NCI-H524 (cell line): ENCODE results near the gene MLXIP.
A peak's percentile ranks its signal among the peaks of the same experiment; 100 is the strongest.
"Not testable (repeated sequence)": the region's sequence is repeated elsewhere in the genome, so short reads cannot be mapped to it uniquely, and the experiment has no call there.

ENCODE experiments used
- DNase-seq, 2 experiments: peaks; one replicate each; lab custom pipeline; 2025; lab: John Stamatoyannopoulos, UW

Gene MLXIP, protein sequence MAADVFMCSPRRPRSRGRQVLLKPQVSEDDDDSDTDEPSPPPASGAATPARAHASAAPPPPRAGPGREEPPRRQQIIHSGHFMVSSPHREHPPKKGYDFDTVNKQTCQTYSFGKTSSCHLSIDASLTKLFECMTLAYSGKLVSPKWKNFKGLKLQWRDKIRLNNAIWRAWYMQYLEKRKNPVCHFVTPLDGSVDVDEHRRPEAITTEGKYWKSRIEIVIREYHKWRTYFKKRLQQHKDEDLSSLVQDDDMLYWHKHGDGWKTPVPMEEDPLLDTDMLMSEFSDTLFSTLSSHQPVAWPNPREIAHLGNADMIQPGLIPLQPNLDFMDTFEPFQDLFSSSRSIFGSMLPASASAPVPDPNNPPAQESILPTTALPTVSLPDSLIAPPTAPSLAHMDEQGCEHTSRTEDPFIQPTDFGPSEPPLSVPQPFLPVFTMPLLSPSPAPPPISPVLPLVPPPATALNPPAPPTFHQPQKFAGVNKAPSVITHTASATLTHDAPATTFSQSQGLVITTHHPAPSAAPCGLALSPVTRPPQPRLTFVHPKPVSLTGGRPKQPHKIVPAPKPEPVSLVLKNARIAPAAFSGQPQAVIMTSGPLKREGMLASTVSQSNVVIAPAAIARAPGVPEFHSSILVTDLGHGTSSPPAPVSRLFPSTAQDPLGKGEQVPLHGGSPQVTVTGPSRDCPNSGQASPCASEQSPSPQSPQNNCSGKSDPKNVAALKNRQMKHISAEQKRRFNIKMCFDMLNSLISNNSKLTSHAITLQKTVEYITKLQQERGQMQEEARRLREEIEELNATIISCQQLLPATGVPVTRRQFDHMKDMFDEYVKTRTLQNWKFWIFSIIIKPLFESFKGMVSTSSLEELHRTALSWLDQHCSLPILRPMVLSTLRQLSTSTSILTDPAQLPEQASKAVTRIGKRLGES

DNA sequence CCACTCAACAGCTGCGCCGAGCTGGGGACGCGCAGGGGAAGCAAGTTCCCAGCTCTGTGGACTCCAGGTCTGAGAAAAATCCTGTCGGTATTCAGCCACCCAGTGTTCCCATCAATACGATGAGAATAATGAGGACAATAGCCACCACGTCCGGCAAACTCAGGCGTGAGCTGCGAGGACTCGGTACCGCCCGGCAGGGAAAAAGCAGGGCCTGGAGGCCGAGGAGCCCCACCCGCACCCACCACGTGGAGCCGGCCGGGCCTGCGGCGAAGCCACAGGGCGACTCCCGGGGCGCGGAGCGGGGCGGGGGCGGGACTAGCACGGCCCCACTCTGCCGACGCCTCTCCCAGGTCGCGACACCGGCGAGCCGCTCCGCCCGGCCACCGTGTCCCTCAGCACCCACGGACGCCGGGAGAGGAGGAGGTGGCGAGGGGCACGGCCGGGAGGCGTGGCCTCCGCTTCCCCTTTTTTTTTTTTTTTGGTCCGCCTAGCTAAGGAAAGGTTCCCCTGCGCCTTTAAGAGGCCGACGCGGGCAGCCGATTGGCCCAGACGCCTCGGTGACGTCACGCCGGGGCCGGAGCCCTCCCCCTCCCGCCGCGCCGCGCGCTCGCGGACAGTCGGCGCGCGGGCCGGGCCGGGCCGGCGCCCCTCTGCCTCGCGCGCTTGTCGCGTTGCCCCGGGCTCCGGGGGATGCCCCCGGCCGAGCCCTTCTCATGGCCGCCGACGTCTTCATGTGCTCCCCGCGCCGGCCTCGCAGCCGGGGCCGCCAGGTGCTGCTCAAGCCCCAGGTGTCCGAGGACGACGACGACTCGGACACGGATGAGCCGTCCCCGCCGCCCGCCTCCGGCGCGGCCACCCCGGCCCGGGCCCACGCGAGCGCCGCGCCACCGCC, at the start of gene MLXIP:
Gene MLXIP, plus strand, starts transcription at position 616 of the 892 bp plus-strand sequence. Its CDS starts 98 bp downstream, at position 714.
- DNase-seq = peak; percentile 56 to 88

DNA sequence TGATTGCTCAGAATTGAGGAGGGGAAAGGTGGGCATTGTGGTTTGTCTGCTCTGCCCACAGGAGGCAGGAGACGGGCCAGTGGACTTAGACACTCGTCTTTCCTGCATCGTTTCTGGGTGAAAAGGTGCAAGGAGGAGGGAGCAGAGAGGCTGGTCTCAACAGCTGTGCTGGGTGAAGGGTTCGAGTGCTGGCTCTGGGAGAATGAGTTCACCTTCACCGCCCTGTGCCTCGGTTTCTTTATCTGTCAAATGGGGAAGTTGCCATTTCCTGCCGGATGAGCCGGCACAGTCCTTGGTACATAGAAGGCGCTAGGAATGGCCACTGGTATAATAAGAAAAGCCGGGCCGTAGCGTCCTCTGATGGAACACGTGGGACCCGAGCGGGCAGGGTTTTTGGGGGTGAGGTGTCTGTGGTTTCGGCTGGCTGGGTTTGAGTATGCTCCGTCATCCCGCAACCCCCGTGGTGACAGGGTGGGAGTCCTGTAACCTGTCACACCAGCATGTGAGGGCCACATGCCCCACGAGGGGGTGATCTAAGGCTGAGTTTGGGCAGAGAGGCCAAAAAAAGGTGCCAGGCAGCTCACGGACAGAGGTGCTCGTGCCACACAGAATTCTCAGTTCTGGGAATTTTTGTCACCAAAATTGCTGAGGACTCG, 49.5 kb upstream of the MLXIP start:
- no peak for DNase-seq

DNA sequence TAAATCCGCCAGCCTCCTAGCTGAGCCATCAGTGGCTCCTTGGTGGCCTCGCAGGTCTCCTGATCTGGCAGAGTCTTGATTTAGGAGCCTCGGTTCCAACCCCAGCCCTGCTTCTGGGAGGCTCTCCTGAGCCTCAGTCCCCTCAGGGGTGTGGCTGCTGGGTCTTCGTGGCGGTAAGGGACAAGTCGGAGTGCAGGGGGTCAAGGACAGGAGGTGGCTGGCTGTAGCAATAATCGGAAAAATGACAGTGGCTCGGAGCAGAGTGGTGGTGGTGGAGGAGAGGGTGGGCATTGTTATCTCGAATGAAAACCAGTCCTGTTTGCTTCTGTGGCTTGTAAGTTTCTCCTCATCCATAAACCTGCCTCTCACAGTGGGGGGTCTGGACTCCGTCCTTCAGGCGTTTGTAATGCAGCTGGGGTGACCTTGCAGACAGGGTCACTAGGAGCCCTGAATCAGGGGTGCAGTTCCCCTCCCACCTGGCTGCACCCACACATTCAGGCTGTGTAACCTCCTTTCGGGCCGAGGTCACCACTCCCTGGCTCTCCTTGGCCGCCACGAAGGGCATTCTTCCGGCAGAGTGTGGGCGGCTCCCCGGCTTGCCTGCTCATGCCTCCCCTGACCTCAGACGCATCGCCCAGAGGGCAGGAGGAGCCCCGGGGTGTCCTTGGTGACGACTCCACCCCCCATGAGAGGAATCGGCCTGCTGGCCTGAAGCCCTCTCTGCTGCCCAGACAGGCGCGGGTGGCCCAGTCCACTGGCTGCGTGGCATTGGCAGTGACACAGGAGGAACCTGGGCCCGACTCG, 48.7 kb upstream of the MLXIP start:
- no peak for DNase-seq

DNA sequence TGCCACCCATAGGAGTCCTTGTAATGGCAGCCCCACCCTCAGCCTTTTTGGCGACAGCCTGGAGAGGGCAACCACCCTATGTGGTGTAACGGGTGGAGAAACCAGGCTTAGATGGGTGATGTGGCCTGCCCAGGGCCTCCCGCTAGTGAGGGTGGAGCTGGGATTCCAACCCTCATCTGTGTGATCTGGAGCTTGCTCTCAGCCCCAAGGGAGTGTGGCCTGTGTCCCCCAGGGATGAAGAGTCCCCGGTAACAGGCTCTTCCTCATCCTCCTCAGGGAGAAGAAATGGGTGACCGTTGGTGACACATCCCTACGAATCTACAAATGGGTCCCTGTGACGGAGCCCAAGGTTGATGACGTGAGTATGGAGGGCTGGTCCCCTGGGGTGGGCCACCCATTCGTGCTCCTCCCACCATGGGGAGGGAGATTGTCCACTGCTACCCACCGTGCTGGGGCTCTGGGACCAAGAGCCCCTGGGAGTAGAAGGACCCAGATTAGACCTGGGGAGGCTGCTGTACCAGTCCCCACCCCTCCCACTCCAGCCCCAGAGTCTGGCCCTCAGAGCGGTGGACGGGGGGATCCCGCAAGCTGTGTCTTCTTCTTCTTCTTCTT, 48.0 kb upstream of the MLXIP start:
- no peak for DNase-seq

DNA sequence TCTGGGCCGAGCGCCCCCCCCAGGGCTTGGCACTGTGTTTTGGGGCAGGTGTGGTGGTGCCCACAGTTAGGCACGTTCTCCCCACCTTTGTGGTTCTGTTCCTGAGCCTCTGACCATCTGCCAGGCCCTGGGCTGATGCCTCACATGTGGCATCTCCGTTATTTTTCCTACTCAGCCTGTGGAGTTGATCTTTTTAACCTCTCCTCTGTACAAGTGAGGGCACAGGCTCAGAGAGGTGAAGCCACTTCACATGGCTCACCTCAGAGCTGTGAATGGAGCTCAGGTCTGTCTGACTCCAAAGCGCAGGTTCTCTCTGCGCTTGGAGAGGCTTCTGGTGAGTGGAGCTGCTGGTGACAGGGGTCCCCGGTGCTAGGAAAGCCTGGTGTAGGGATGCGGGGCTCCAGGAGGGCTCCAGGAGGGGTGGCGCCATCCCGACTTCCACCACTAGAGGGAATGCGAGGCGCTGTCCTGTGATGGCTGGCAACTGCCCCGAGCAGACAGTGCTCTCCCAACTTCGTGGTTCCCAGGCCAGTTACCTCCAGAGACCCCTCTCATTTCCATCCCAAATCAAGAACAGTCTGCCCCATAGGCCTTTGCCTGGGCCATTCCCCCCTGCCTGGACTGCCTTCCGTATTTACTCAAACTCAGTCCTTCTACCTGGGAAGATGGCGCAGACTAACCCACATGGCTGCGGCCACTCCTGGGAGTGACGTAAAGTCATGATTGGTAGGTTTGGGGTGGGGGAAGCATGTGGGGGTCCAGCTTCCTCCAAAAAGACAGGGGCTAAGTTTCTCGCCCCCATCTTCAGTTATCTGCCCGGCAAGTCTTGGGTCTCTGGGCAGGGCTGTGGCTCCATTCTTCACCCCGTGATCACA, 47.0 kb upstream of the MLXIP start:
- DNase-seq = peak in 1 of 2 experiments; percentile 59

DNA sequence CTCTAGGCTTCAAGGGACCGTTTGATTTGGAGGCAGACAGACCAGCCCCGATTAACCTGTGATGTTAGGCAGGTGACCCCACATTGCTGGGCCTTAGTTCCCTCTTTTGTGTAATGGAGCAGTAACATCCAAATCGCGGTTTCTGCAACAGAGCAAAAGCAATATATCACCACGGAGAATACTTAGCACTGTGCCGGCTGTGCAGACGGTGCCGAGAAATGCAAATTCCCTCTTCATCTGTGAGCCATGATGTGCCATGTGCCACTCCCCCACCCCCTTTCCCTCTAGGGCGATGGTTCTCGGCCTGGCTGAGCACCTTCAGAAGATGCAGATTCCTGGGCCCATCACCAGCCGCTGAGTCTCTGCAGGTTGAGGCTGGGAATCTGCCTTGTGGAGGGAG, 46.0 kb upstream of the MLXIP start:
- DNase-seq = no peak

DNA sequence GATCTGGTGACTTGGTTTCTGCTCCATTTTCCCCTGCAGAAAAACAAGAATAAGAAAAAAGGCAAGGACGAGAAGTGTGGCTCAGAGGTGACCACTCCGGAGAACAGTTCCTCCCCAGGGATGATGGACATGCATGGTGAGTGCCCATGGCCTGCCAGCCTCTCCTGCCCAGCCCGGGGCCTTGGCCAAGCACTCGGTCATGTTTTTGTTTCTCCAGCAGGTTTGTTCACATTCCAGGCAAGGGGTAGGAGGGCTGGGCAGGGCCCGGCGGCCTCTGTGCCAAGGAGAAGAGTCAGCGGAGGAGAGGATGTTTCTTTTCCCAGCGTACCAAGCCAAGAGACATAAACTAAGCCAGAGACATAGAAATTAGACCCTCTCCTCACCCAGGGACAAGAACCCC, 43.3 kb upstream of the MLXIP start:
- DNase-seq = no peak

DNA sequence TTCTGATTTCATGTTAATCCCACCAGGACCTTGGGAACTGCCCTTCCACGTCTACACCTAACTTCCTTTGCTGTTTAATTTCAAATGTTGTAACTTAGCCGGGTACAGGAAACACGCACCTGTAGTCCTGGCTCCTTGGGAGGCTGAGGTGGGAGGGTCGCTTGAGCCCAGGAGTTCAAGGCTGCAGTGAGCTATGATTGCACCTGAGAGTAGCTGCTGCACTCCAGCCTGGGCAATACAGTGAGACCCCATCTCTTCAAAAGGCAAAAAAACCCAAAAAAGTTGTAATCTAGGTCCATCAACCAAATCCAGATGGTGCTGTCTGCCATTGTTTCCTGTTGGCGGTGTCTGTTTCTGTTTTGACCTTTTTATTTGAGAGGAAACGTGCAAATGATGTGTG, 42.4 kb upstream of the MLXIP start:
- DNase-seq = no peak

DNA sequence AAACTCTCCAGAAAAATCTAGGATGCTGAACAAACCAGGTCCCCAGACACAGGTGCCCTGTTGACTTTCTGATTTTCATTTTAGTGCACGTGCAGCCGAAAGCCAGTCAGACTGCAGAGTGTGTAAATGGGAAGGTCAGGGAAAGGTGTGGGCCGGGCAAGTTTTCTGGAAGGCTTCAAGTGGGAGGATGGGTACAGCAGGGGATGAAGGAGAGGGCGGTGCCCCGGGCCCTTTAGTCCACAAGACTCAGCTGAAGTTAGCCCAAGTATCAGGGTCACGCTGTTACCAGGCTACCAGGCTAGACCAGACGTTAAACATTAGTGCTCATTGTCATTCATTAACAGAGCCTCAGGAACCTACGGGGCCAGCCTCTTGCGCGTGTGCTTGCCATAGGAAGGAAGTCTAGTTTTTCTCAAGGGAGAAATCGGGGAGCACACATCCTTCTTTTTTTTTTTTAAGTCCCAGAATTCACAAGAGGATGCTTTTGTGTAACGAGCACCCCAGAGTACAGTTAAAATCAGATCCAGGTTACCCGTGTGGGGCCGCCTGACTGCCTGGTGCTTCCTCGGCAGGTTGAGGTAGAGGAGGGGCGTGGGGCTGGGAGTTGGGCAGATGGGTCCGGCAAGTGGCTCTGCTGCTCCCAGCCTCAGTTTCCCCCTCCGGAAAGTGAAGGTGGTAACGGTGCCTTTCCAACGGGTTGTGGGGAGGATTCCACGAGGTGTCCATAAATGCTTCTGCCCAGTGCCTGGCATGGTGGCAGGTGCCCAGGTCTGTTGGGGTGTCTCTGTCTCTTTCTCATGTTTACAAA, 37.8 kb upstream of the MLXIP start:
- no peak for DNase-seq

DNA sequence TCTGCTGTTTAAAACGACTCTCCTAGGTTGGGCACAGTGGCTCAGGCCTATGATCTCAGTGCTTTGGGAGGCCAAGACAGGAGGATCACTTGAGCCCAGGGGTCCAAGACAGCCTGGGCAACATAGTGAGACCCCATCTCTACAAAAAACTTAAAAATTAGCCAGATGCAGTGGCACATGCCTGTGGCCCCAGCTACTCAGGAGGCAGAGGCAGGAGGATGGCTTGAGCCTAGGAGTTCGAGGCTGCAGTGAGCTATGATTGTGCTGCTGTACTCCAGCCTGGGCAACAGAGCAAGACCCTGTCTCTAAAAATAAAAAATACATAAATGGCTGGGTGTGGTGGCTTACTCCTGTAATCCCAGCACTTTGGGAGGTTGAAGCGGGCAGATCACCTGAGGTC, 37.1 kb upstream of the MLXIP start:
- not testable (repeated sequence) for DNase-seq

DNA sequence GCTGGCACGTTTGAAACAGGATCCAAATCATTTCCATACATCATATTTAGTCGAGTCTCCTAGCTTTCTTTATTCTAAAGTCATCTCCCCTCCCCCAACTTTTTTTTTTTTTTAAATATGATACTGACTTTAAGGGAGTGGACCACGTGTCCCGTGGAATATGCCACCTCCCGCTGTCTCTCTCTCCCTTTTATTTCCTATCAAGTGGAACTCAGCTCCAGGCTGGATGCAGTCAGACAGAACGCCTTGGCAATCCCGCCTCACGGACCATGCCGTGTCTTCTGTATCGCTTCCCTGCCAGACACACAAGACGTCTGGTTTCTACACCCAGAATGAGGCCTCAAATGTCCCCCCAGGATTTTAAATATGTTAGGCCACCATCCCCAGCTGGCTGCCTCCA, 35.6 kb upstream of the MLXIP start:
- DNase-seq = no peak

DNA sequence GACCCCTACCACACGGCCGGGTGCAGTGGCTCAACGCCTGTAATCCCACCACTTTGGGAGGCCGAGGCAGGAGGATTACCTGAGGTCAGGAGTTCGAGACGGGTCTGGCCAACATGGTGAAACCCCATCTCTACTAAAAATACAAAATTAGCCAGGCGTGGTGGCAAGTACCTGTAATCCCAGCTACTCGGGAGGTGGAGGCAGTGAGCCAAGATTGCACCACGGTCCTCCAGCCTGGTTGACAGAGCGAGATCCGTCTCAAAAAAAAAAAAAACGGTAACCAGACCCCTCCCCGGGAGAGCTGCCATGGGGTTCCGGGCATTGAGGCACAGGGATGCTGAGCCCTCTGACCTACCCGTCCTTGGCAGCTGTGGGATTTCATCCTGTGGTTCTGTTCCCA, 35.1 kb upstream of the MLXIP start:
- DNase-seq = no peak

DNA sequence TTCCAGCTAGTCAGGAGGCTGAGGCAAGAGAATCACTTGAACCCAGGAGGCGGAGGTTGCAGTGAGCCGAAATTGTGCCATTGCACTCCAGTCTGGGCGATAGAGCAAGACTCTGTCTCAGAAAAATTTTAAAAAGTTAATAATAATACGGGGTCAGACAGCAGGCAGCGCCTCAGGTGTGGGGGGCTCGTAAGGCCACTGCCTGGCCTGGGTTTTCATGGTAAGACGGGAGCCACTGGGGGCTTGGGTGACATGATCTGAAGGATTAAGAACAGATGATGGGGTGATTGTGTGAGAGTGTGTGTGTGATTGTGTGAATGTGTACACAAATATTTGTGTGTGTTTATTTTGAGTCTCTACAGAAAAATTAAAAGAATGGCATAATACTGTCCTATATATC, 33.3 kb upstream of the MLXIP start:
- DNase-seq = no peak

DNA sequence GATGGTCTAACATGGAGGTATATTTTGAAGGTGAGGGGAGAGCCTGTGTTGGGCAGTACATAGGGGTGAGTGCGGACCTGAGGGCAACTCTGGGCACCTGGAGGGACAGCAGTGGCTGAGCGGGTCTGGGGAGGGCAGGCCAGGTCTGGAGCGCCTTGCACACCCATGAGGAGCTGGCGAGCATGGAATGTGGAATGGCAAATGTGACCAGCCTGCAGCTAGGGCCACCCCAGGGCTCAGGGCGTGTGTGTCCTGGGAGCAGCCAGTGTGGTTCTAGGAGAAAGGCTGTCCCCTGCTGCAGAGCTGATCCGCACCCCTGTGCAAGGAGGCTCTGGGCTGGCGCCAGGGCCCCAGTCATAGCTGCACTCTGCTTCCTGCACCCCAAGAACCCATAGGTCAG, 32.4 kb upstream of the MLXIP start:
- DNase-seq = no peak

DNA sequence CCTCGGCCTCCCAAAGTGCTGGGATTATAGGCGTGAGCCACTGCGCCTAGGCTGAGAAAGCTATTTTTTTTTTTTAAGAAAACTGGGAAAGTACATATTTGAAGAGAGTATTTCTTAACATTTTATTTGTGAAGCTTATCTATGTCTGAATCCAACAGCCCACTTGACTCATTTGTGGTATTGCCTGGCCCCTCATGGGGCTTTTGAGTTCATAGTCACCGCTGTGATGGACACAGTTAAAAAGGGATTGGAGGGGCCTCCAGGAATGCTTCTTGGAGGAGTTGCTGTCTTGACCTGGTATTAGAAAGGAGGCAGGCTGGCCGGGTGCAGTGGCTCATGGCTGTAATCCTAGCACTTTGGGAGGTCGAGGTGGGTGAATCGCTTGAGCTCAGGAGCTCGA, 30.4 kb upstream of the MLXIP start:
- DNase-seq = no peak

DNA sequence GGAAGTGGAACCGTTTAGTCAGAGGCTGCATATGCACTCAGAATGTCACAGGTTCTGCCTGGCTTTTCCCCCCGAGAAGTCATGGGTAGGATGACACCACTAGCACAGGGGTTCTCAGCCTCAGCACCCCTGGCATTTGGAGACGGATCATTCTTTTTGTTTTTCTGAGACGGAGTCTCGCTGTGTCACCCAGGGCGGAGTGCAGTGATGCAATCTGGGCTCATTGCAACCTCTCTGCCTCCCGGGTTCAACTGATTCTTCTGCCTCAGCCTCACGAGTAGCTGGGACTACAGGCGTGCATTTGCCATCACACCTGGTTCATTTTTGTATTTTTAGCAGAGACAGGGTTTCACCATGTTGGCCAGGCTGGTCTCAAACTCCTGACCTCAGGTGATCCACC, 28.7 kb upstream of the MLXIP start:
- no peak for DNase-seq

DNA sequence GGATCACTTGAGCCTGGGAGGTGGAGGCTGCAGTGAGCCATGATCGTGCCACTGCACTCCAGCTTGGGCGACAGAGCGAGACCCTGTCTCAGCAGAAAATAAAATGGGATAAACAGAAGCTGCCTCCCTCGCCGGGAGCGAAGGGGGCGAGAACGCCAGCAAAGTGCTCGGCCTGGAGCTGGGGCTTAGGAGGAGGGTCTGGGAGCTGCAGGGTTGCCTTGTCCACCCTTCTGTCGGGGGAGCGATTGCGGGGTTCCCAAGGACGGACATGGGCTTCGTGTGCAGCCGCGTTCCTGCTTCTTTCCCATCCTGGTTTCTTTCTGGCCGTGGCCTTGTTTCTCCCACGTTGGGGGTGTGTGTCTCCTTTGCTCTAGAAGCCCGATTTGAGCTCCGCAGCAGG, 27.9 kb upstream of the MLXIP start:
- DNase-seq = no peak

DNA sequence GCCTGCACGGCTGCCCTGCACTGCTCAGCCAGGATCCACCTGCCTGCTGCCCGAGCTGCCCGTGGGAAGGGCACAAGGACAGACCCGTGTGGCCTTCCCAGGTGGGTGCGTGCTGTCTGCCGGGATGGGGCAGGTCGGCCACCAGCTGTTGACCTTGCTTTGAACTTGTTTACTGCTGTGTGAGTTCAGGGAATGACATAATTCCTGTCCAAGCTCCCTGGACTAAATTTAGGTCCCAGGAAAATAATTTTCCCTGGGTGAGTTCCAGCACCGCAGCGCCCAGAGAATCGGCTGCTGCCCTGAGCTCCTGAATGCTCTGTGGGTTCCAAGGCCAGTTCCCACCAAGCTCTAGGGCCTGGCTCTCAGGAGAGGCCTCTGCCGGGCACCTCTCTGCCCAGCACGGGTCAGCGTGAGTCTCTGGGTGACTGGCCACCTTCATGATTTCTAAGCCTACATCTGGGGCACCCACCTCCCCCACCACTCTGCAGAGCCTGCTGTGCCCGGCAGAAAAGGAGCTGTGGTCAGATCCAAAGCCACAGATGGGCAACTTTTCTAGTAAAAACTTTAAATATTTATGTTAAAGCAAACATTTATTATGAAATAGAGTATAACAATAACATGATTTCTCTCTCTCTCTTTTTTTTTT, 27.2 kb upstream of the MLXIP start:
- no peak for DNase-seq
